Measurements from ENCODE around the gene DIP2B. TPM values are rescaled to one million over a fixed set of nuclear protein-coding genes. Genes with fewer than 3 reads are reported as not detected.

Gene DIP2B
- polyA plus RNA-seq, 3 donors, result 3.5 to 12.3 (median 6.5) TPM

DNA sequence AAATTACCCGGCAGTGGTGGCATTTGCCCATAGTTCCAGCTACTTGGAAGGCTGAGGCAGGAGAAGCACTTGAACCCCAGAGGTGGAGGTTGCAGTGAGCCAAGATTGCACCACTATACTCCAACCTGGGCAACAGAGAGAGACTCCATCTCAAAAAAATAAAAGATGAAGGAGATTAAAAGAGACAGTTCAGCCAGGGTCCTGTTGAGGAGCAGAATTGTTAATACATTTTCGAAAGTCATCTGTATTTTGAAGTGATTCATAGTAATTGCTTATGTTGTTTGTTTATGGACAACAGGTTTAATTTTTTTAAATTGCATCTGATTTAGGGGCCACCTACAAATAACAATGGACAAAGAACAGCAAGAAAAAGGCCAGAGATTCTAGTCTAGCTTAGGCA, 112.9 kb downstream of the DIP2B start:
- Histone ChIP-seq H3K4me2 (replicated peaks; ENCODE audit: extremely low read depth, low read length, poor library complexity, severe bottlenecking) (no peak overlapping the region), H3K79me2 (ENCODE audit: insufficient read depth, low read length) (peaks cover 86% of the 10 kb centered on the region), H3K4me3 (replicated peaks in 1 of 3; ENCODE audit: low read depth in 2 of 3, low read length in 3 of 3) (no peak overlapping the region), H2AFZ (ENCODE audit: insufficient read depth, low read depth, low read length, poor library complexity, severe bottlenecking) (no peak overlapping the region), H3K27me3 (ENCODE audit: control insufficient read depth in 2 of 2, insufficient read depth in 2 of 2, low read length in 2 of 2) (no peaks in the 10 kb centered on the region), H3K36me3 (replicated peaks in 1 of 2; ENCODE audit: control insufficient read depth in 1 of 2, insufficient read depth in 2 of 2, low read length in 2 of 2) (peaks cover 3 to 5% of the 10 kb centered on the region in 2 donors), H3K9ac (ENCODE audit: insufficient read depth, low read length, poor library complexity, severe bottlenecking) (no peak overlapping the region), H4K20me1 (ENCODE audit: insufficient read depth, low read length) (peaks cover 95% of the 10 kb centered on the region), H3K27ac (ENCODE audit: low read depth in 1 of 2, low read length in 2 of 2) (no peak overlapping the region), H3K4me1 (ENCODE audit: control insufficient read depth in 1 of 2, insufficient read depth in 2 of 2, low read length in 2 of 2) (no peaks in the 10 kb centered on the region), H3K9me3 (replicated peaks in 1 of 2; ENCODE audit: control insufficient read depth in 1 of 2, insufficient read depth in 1 of 2, low read length in 2 of 2) (no peaks in the 10 kb centered on the region)
- no peaks in the 10 kb centered on the region for H3K9me3 Mint-ChIP-seq
- intact Hi-C loops (cut with micrococcal nuclease), result no loop called here
- peaks cover 20% of the 10 kb centered on the region for H3K4me1 Mint-ChIP-seq
- DNase-seq, result no peak
- WGBS (ENCODE audit: insufficient coverage), result no CpG with 5 or more reads among the region's 2 CpGs
- no peak for TF ChIP-seq CTCF (IDR thresholded peaks at IDR 0.05)
- peaks cover 5 to 7% of the 10 kb centered on the region in 2 donors for H3K36me3 Mint-ChIP-seq
- no peak overlapping the region for H3K27ac Mint-ChIP-seq
- H3K27me3 Mint-ChIP-seq (ENCODE audit: low read depth in 3 of 3), result peaks cover 0 to 1% (median 0%) of the 10 kb centered on the region in 3 donors
- no peak overlapping the region for H3K4me3 Mint-ChIP-seq

- intact Hi-C loops (cut with micrococcal nuclease), result no loop called here
- H3K4me2 ChIP-seq (replicated peaks; ENCODE audit: extremely low read depth, low read length, poor library complexity, severe bottlenecking), result no peak overlapping the region
- 100% methylated on average over 3 of the region's 7 CpGs for WGBS (ENCODE audit: insufficient coverage)
These were observed 114.3 kb downstream of the DIP2B start for GRCh38 chr12:50618864-50619609.

More at GRCh38 chr12:50618864-50619609, 114.3 kb downstream of the DIP2B start:
- Mint-ChIP-seq H3K27me3 (ENCODE audit: low read depth in 3 of 3) (peaks cover 0 to 1% (median 0%) of the 10 kb centered on the region in 3 donors), H3K27ac (peak overlapping the region in 1 of 7 donors; percentile 37), H3K36me3 (peaks cover 5 to 7% of the 10 kb centered on the region in 2 donors), H3K4me3 (no peak overlapping the region), H3K9me3 (no peaks in the 10 kb centered on the region), H3K4me1 (peaks cover 20% of the 10 kb centered on the region)
- TF ChIP-seq CTCF (IDR thresholded peaks at IDR 0.05), result no peak
- Histone ChIP-seq H3K4me1 (ENCODE audit: control insufficient read depth in 1 of 2, insufficient read depth in 2 of 2, low read length in 2 of 2) (no peaks in the 10 kb centered on the region), H3K27ac (ENCODE audit: low read depth in 1 of 2, low read length in 2 of 2) (no peak overlapping the region), H3K79me2 (ENCODE audit: insufficient read depth, low read length) (peaks cover 95% of the 10 kb centered on the region), H3K4me3 (replicated peaks in 1 of 3; ENCODE audit: low read depth in 2 of 3, low read length in 3 of 3) (no peak overlapping the region), H3K9me3 (replicated peaks in 1 of 2; ENCODE audit: control insufficient read depth in 1 of 2, insufficient read depth in 1 of 2, low read length in 2 of 2) (no peaks in the 10 kb centered on the region), H4K20me1 (ENCODE audit: insufficient read depth, low read length) (peaks cover 93% of the 10 kb centered on the region), H3K36me3 (replicated peaks in 1 of 2; ENCODE audit: control insufficient read depth in 1 of 2, insufficient read depth in 2 of 2, low read length in 2 of 2) (no peaks in the 10 kb centered on the region), H3K27me3 (ENCODE audit: control insufficient read depth in 2 of 2, insufficient read depth in 2 of 2, low read length in 2 of 2) (no peaks in the 10 kb centered on the region), H2AFZ (ENCODE audit: insufficient read depth, low read depth, low read length, poor library complexity, severe bottlenecking) (no peak overlapping the region), H3K9ac (ENCODE audit: insufficient read depth, low read length, poor library complexity, severe bottlenecking) (no peak overlapping the region)
- no peak for DNase-seq

Measured in CD14-positive monocyte (primary cell).